GM19193 (cell line): ENCODE results near the gene MEGF8.

Experiments used
- POLR2A ChIP-seq: IDR thresholded peaks from 4 replicates; pipeline ENCODE4 v1.6.1; 2011; ENCODE audit not compliant: insufficient read depth, insufficient read length; ENCODE audit errors: extremely low read depth

The MEGF8 gene

DNA sequence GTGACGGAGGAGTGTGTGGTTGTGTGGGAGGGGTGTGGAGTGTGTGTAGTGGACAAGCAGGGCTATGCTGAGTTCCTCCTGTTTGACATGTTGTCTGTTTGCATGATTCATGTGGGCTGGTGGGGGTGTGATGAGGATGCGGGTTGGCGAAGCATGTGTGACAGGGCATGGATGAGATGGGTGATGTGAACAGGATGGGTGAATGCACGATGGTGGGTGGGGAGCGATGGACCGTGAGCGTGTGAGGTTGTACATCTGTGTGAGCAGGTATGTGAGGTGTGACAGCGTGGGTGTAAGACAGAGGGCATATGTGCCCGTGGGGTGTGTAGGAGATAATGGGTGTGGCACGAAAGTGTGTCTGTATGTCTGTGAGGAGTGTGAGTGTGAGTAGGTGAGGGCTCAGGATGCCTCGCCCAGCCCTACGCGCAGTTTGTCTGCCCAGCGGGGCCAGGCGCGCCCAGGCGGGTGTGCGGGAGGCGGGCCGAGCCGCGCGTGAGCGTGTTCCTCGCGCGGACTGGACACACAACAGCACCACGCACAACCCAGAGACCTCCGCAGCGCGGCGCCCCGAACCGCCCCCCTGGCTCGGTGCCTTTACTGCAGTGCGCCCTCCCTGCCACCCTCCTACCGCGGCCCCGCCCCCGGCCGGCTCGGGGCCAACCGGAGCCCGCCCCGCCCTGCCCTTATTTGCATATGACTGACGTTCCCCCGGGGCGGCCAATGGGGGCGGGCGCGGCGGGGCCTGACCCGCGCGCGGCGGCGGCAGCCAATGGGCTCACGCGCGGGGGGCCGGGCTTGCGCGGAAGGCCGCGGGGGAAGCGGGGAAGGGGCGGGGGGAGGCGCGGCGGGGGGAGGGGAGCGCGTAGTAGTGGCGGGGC lies 42.0 kb upstream of the MEGF8 start:
- TF ChIP-seq POLR2A = peak; percentile 52

DNA sequence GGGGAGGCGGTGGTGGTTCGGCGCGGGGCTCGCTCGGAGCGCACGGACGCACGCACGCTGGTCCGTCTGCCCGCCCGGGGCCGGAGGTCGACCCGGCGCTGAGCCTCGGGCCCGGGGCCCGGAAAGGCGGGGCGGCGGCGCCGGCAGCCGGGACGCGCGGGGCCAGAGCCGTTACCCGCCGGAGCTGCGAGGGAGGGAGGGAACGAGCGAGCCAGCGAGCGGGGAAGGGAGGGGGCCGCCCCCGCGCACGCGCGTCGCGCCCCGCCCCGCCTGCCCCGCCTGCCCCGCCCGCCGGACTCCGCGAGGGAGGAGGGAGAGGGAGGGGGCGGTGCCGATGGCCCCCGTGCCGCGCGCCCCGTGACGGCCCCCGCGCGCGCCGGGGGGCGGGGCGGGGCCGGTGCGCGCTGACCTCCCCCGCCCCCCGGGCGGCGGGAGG lies 41.4 kb upstream of the MEGF8 start:
- TF ChIP-seq POLR2A = peak; percentile 50

DNA sequence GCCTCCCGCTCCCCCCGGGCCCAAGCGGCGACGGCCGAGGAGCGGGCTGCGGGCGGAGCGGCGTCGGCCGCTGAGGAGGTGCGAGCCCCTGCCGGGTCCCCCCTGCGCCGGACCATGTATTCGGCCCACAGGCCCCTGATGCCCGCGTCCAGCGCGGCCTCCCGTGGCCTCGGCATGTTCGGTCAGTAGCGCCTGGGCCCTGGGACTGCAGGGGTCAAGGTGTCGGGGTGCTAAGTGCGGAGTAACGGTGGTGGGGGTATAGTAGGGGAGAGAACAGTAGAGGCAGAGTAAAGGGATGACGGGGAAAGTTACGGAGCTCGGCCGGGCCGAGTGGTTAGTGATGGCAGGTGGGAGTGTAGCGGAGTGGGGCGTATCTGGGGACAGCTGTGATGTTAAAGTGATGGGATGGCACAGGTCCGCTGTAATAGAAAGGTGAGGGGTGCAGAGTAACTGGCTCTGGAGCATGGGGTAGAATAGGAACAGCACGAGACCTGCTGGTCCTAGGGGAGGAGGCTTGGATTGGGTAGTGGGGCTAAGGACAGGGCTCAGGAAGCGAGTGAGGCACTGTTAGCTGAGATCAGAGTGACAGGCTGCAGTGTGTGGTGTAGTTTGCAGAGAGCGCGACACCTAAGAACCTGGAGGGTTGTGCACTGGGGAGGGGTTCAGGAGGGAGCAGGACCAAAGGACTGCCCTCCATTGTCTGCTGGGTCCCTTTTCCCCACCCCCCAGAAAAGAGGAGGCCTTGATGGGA lies 40.7 kb upstream of the MEGF8 start:
- peak; percentile 14 for TF ChIP-seq POLR2A

DNA sequence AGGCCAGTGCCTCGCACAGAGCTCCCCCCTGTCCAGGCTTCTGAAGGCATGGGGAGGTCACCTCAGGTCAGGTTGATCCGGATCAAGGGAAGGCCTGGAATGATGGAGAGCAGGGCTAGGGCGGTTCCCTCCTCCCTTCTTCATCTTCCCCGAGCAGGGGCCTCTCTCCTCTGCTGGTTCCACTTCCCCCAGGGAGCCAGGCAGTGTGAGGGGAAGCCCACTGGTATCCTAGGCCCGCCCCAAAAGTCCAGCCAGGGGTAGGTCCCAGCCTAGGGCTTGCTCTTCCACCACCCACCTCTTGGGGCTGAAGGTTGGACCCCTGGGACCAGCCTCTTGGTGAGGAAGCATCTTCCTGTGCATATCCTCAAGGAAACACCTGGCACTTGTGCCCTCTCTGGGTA lies 39.9 kb upstream of the MEGF8 start:
- no peak for TF ChIP-seq POLR2A

DNA sequence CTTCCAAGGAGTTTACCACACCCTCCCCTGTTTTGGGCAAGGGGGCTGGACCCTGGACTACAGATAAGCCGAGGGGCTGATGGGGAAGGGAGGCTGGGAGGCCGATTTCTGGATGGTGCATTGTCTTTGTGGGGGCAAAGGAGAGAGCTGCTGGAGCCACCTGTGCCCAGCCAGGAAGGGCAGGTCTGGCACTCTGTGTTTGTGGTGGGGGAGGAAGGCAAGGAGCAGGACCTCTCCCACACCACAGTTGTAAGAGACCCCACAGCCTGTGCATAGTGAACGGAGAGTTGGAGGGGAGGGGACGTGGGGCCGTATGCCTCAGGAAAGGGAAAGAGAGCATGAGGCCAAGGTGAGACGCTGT lies 39.5 kb upstream of the MEGF8 start:
- no peak for TF ChIP-seq POLR2A

DNA sequence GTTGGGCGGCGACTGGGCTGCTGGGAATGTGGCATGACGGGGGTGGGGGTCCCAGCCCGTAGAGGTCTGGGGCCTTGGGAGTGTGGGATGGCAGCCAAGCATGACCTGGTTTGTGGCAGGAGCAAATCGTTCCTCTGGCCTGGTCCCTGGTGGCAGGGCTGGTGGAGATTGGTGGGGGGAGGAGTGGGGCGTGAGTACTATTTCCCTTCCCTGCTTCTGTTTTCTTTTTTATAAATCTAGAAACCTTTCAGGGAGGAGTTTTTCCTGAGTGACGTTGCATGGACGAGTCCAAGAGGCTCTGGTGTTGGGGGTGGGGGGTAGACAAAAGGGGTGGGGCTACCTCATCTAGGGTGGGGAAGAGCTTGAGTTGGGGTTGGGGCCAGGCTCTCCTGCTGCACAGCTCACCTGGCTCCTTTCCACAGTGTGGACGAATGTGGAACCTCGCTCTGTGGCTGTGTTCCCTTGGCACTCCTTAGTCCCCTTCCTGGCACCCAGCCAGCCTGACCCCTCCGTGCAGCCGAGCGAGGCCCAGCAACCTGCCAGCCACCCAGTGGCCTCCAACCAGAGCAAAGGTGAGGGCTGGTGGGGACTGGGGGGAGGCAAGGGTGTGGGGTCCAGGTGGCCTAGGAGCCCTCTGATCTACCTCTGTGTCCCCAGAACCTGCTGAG lies 39.0 kb upstream of the MEGF8 start:
- no peak for TF ChIP-seq POLR2A

DNA sequence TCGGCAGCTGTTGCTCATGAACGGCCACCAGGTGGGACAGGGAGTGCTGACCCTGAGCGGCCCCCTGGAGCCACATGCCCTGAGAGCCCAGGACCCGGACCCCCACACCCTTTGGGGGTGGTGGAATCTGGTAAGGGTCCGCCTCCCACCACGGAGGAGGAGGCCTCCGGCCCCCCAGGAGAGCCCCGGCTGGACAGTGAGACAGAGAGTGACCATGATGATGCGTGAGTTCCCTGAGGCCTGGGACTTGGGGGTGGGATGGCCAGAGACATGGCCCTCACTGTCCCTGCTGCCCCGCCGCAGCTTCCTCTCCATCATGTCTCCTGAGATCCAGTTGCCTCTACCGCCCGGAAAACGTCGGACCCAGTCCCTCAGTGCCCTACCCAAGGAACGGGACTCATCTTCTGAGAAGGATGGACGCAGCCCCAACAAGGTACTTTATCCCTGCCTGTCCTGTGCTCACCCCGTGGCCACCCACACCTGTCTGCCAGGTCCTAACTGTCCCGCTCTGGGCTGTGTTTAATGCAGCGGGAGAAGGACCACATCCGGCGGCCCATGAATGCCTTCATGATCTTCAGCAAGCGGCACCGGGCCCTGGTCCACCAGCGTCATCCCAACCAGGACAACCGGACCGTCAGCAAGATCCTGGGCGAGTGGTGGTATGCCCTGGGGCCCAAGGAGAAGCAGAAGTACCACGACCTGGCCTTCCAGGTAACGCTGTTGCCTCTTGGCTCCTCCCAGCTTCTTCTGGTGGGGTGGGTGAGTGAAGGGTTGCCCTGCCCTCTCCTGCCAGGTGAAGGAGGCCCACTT lies 38.2 kb upstream of the MEGF8 start:
- TF ChIP-seq POLR2A = no peak

DNA sequence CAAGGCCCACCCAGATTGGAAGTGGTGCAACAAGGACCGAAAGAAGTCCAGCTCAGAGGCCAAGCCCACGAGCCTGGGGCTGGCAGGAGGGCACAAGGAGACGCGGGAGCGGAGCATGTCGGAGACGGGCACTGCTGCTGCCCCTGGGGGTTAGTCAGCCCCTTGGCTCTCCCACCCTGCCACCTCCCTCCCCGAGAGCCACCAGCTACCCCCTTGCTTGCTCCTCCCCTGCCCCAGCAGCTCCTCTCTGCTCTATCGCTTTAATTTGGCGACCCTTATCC lies 37.7 kb upstream of the MEGF8 start:
- TF ChIP-seq POLR2A = no peak

DNA sequence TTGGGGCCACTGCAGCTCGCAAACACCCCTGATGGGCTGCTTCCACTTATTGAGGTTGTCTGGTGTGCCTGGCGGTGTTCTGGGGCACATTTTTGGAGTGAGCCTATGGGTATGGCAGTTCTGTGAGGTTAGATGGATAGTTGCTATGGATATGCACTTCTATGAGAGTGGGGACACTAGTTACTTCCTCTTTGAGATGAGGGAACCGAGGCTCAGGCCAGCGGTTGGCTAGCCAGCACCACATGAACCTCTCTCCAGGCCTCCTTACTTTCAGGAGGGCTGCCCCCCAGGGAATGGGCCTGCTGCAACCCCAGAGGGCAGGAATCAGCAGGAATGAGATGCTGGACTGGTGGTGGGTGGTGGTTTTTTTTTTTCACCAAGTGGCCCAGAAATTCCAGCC lies 37.0 kb upstream of the MEGF8 start:
- TF ChIP-seq POLR2A = no peak

DNA sequence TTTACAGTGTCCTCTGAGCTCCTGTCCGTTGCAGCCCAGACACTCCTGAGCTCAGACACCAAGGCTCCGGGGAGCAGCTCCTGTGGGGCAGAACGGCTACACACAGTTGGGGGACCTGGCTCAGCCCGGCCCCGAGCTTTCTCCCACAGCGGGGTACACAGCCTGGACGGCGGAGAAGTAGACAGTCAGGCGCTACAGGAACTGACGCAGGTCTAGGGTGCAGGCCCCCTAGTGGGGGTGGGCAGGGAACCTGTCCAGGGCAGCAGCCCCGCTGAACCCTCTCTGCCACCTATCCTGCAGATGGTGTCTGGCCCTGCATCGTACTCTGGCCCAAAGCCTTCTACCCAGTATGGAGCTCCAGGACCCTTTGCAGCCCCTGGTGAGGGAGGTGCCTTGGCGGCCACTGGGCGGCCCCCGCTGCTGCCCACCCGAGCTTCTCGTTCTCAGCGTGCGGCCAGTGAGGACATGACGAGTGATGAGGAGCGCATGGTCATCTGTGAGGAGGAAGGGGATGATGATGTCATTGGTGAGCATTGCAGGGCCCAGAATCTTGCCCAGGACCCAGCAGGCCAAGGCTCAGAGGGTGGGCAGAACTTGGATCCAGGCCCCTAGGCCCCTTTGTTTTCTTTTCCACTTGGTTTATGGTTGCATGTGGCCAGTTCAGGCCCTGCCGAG lies 36.4 kb upstream of the MEGF8 start:
- TF ChIP-seq POLR2A = no peak

DNA sequence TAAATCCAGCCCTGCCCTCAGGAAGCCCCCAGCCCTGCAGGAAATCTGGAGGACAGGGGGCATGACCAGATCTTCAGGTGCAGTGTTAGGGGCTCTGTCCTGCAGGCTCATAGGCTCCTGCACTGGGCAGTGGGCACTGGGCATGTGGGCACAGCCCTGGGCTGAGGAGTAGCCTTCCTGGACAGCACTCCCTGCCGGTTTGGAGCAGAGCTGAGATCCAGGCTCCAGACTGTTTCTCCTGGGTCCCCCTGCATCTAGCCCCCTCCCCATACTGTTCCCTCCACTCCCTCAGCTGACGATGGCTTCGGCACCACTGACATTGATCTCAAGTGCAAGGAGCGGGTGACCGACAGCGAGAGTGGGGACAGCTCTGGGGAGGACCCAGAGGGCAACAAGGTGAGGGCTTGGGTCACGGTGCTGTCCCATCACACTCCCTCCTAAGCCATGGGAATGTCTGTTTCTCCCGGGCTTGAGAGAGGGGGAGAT lies 35.8 kb upstream of the MEGF8 start:
- TF ChIP-seq POLR2A = no peak

DNA sequence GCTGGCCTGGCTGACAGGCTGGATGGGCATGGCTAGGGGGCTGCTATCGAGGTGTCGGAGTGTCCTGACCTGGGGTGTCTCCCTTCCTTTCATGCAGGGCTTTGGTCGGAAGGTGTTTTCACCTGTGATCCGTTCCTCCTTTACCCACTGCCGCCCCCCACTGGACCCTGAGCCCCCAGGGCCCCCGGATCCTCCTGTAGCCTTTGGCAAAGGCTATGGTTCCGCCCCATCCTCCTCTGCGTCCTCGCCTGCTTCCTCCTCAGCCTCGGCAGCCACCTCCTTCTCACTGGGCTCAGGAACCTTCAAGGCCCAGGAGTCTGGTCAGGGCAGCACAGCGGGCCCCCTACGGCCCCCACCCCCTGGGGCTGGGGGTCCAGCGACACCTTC lies 35.3 kb upstream of the MEGF8 start:
- no peak for TF ChIP-seq POLR2A

DNA sequence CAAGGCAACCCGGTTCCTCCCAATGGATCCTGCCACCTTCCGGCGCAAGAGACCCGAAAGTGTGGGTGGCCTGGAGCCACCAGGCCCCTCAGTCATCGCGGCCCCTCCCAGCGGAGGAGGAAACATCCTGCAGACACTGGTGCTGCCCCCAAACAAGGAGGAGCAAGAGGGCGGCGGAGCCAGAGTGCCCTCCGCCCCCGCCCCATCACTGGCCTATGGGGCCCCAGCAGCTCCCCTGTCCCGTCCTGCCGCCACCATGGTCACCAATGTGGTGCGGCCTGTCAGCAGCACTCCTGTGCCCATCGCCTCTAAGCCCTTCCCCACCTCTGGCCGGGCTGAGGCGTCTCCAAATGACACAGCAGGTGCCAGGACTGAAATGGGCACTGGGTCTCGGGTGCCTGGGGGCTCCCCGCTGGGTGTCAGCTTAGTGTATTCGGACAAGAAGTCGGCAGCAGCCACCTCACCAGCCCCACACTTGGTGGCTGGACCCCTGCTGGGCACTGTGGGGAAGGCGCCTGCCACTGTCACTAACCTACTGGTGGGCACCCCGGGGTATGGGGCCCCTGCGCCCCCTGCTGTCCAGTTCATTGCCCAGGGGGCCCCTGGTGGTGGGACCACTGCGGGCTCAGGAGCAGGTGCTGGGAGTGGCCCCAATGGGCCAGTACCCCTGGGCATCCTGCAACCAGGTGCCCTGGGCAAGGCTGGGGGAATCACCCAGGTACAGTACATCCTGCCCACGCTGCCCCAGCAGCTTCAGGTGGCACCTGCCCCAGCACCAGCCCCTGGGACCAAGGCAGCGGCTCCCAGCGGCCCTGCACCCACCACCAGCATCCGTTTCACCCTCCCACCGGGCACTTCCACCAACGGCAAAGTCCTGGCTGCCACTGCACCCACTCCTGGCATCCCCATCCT lies 34.7 kb upstream of the MEGF8 start:
- TF ChIP-seq POLR2A = no peak
